ENCODE data around the gene ADD1.

DNA sequence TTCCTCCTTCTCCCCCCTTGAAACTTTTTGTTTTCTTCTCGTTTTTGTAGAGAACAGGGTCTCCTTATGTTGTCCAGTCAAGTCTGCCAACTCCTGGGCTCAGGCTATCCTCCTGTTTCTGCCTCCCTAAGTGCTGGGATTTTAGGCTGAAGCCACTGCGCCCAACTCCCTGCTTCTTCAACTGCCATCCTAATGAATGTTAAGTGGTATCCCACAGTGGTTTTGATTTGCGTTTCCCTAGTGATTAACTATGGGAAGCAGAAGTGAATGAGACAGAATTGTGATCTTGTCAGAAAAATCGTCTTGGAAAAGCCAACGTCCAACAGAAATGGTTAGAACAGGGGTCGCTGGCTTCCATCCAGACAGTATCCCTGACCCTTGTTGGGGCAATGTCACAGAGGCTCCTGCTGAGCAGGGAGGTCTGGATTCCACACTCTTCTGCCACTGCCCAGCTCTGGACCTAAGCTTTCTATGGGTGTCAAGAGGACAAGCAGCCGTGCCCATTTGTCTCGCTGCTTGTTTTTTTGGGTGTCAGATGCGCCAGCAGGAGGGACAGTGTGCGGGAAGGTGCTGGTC, 869 bp upstream of the ADD1 start:
- no peak for TF ChIP-seq CTCF (IDR thresholded peaks at IDR 0.05; ENCODE audit: low read depth, low read length, poor library complexity, severe bottlenecking)
- TF ChIP-seq EZH2phosphoT487 (IDR thresholded peaks at IDR 0.05; ENCODE audit: borderline replicate concordance, low read length) = no peak

All from DOHH2 (cell line).